ENCODE results near the gene MS4A6A. TPM values are rescaled to one million over a fixed set of nuclear protein-coding genes. Genes with fewer than 3 reads are reported as not detected.
A peak's percentile ranks its signal among the peaks of the same experiment; 100 is the strongest.

MS4A6A gene
- total and polyA plus RNA-seq, 9 of the 15 experiments (the other 6 are each of a cell fraction or from before 2014, with no cell fraction given) = 0.57 to 9.5 (median 4.2) TPM

GRCh38 chr11:60130496-60130895 is 52.4 kb downstream of the MS4A6A start (continued):
- no peak for TF ChIP-seq AFF4 (CRISPR knock-in tag; IDR thresholded peaks at IDR 0.05)
- TF ChIP-seq FOXP4 (CRISPR knock-in tag; IDR thresholded peaks at IDR 0.05; ENCODE audit: borderline replicate concordance) = no peak
- TF ChIP-seq KDM5B (IDR thresholded peaks at IDR 0.05; ENCODE audit: insufficient replicate concordance, low read depth, low read length) = no peak
- TF ChIP-seq TFAP4 (CRISPR knock-in tag; IDR thresholded peaks at IDR 0.05; ENCODE audit: borderline replicate concordance) = no peak
- no peak for TF ChIP-seq ZBTB7A (IDR thresholded peaks at IDR 0.05; ENCODE audit: borderline replicate concordance, control insufficient read depth, low read depth, low read length)
- TF ChIP-seq PHF21A (IDR thresholded peaks at IDR 0.05; ENCODE audit: borderline replicate concordance, low read depth) = no peak
- TF ChIP-seq SRSF3 (IDR thresholded peaks at IDR 0.05; ENCODE audit: insufficient read depth, low read length) = no peak
- no peak for TF ChIP-seq SLC30A9 (CRISPR knock-in tag; IDR thresholded peaks at IDR 0.05)
- TF ChIP-seq KLF13 (tag; IDR thresholded peaks at IDR 0.05; ENCODE audit: borderline replicate concordance, low read depth) = no peak
- no peak for TF ChIP-seq E2F3 (CRISPR knock-in tag; IDR thresholded peaks at IDR 0.05)
- no peak for TF ChIP-seq NRF1 (conservative IDR thresholded peaks at IDR 0.05 in 1 of 2, IDR thresholded peaks at IDR 0.05 in 1 of 2)
- peak; percentile 93 for TF ChIP-seq REST (IDR thresholded peaks at IDR 0.05; ENCODE audit: borderline replicate concordance)
- no peak for TF ChIP-seq REST (CRISPR knock-in tag; IDR thresholded peaks at IDR 0.05; ENCODE audit: low read depth)

Measured in K562 (cell line).